NOMO-1 treated with dmso at 0.1 percent for 144 hours (cell line): ENCODE measurements around the gene ZNF101.
"Not testable (repeated sequence)": the region's sequence is repeated elsewhere in the genome, so short reads cannot be mapped to it uniquely, and the experiment has no call there.

Source experiments
- DNase-seq: peaks from one replicate; lab custom pipeline; 2025; ENCODE audit not compliant: unreplicated experiment; lab: John Stamatoyannopoulos, UW

The ZNF101 gene

GRCh38 chr19:19659646-19660245 is 8.9 kb upstream of the ZNF101 start:
- no peak for DNase-seq

GRCh38 chr19:19661141-19661674 is 7.4 kb upstream of the ZNF101 start:
- DNase-seq = no peak

- DNase-seq = peak; percentile 88
These were observed 6.9 kb upstream of the ZNF101 start for GRCh38 chr19:19661675-19662251.

- DNase-seq = no peak
These were observed 6.3 kb upstream of the ZNF101 start for GRCh38 chr19:19662344-19662743.

GRCh38 chr19:19662871-19663255 is 5.8 kb upstream of the ZNF101 start:
- peak; percentile 23 for DNase-seq

- peak; percentile 96 for DNase-seq
These were observed 5.2 kb upstream of the ZNF101 start, which contains the start of gene ATP13A1 for GRCh38 chr19:19663256-19664120. TSS of gene ATP13A1 (minus strand) at chr19:19663676. CDS start at chr19:19663666, 10 bp downstream.

- not testable (repeated sequence) for DNase-seq
These were observed 3.2 kb upstream of the ZNF101 start for GRCh38 chr19:19665420-19665948.

- no peak for DNase-seq
These were observed 1.5 kb downstream of the ZNF101 start for GRCh38 chr19:19670070-19670551.

- no peak for DNase-seq
These were observed 4.2 kb downstream of the ZNF101 start for GRCh38 chr19:19672816-19673215.

GRCh38 chr19:19674315-19674714 is 5.7 kb downstream of the ZNF101 start:
- DNase-seq = no peak

GRCh38 chr19:19677579-19677978 is 8.9 kb downstream of the ZNF101 start:
- no peak for DNase-seq

- no peak for DNase-seq
These were observed 10.8 kb downstream of the ZNF101 start for GRCh38 chr19:19679176-19680073.

- DNase-seq = not testable (repeated sequence)
These were observed 17.5 kb downstream of the ZNF101 start for GRCh38 chr19:19686119-19686518.

- no peak for DNase-seq
These were observed 17.9 kb downstream of the ZNF101 start for GRCh38 chr19:19686580-19686979.

- DNase-seq = no peak
These were observed 18.5 kb downstream of the ZNF101 start for GRCh38 chr19:19687090-19687489.

GRCh38 chr19:19689023-19689422 is 20.4 kb downstream of the ZNF101 start:
- not testable (repeated sequence) for DNase-seq

GRCh38 chr19:19691683-19692082 is 23.0 kb downstream of the ZNF101 start:
- DNase-seq = no peak

- DNase-seq = no peak
These were observed 27.7 kb downstream of the ZNF101 start for GRCh38 chr19:19696386-19696785.

GRCh38 chr19:19697589-19697988 is 28.9 kb downstream of the ZNF101 start:
- no peak for DNase-seq

- not testable (repeated sequence) for DNase-seq
These were observed 31.9 kb downstream of the ZNF101 start for GRCh38 chr19:19700493-19700892.
